Measurements from ENCODE around the gene UNC13B. TPM values are rescaled to one million over a fixed set of nuclear protein-coding genes. Genes with fewer than 3 reads are reported as not detected.

UNC13B gene
- total and polyA plus RNA-seq, 2 donors (not counting 3 experiments of a cell fraction or from before 2014, with no cell fraction given): 30.1 to 46.2 TPM

DNA sequence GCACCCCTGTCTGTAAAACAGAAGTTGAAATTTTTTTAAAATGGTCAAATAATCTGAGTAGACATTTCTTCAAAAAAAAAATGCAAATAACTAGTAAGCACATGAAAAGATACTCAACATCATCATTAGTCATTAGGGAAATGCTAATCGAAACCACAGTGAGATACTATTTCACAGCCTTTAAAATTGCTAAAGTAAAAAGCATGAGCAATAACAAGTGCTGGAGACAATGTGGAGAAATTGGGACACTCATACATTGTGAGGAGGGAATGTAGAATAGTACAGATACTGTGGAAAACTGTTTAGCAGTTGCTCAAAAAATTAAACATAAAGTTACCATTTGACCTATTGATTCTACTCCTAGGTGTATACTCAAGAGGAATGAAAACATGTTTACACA, 269.7 kb downstream of the UNC13B start:
- Histone ChIP-seq H3K4me1 (ENCODE audit: control insufficient read depth, extremely low read depth, insufficient read depth, low read length) (no peaks in the 10 kb centered on the region), H3K79me2 (ENCODE audit: control insufficient read depth, insufficient read depth, low read length) (no peaks in the 10 kb centered on the region), H3K4me2 (ENCODE audit: insufficient read depth, low read length) (no peak overlapping the region), H2AFZ (ENCODE audit: low read depth, low read length) (no peak overlapping the region), H4K20me1 (replicated peaks; ENCODE audit: control insufficient read depth, extremely low read depth, insufficient read depth, low read length) (no peaks in the 10 kb centered on the region), H3K27me3 (ENCODE audit: control insufficient read depth in 2 of 2, insufficient read depth in 2 of 2, low read length in 2 of 2) (no peaks in the 10 kb centered on the region), H3K9ac (replicated peaks; ENCODE audit: extremely low read depth, insufficient read depth, low read length) (no peak overlapping the region), H3K36me3 (ENCODE audit: control insufficient read depth in 2 of 2, extremely low read depth in 1 of 2, insufficient read depth in 2 of 2, low read length in 2 of 2) (no peaks in the 10 kb centered on the region), H3K27ac (ENCODE audit: insufficient read depth, low read depth, low read length) (no peak overlapping the region), H3K9me1 (replicated peaks; ENCODE audit: control insufficient read depth, extremely low read depth, insufficient read depth, low read length) (no peaks in the 10 kb centered on the region), H3K4me3 (replicated peaks in 1 of 3; ENCODE audit: insufficient read depth in 1 of 3, low read depth in 1 of 3, low read length in 3 of 3) (no peak overlapping the region), H3K9me3 (replicated peaks; ENCODE audit: control insufficient read depth, insufficient read depth, low read length) (no peaks in the 10 kb centered on the region)
- TF ChIP-seq POLR2AphosphoS5 (IDR thresholded peaks at IDR 0.05; ENCODE audit: insufficient read depth, low read depth, low read length) (no peak), JUN (IDR thresholded peaks at IDR 0.05; ENCODE audit: borderline replicate concordance, insufficient read depth, insufficient read length, low read depth) (no peak), FOS (IDR thresholded peaks at IDR 0.05; ENCODE audit: borderline replicate concordance, insufficient read depth, low read length) (no peak), POLR2A (IDR thresholded peaks at IDR 0.05; ENCODE audit: low read depth, low read length) (no peak)
- TF ChIP-seq, protein P1, sequence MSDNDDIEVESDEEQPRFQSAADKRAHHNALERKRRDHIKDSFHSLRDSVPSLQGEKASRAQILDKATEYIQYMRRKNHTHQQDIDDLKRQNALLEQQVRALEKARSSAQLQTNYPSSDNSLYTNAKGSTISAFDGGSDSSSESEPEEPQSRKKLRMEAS (IDR thresholded peaks at IDR 0.05; ENCODE audit: insufficient read depth, insufficient read length): no peak
- no peak for DNase-seq (ENCODE audit: low read depth, low spot score)
- dilution Hi-C loops (cut with MboI; ENCODE audit: extremely low pct_ligation_motif_present, low sequenced_read_pairs): no loop called here
- ChIA-PET POLR2A (no interaction called here), CTCF (no interaction called here)
- no peak for FAIRE-seq
- intact Hi-C loops (cut with micrococcal nuclease): no loop called here
- BruUV-seq (replicated peaks): no TSS peak

DNA sequence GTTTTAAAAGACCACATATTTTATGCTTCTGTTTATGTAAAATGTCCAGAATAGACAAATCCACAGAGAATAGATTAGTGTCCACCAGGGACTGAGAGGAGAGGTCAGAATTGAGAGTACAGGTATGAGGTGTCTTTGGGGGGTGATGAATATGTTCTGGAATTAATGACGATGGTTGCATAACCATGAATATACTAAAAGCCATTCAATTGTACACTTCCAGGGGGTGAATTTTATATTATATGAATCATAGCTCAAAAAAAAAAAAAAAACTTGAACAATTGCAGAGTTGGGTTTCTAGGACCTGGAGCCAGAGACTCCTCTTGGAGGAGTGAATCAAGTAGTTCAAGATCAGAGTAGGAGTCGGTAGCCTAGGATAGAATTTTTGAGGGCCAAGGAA, 270.3 kb downstream of the UNC13B start:
- CTCF ChIA-PET: no interaction called here
- BruUV-seq (replicated peaks): no TSS peak
- no peak overlapping the region for H3K9ac ChIP-seq (replicated peaks; ENCODE audit: extremely low read depth, insufficient read depth, low read length)

More for the DNA sequence above, 270.3 kb downstream of the UNC13B start:
- no peak overlapping the region for H3K4me3 ChIP-seq (replicated peaks in 1 of 3; ENCODE audit: insufficient read depth in 1 of 3, low read depth in 1 of 3, low read length in 3 of 3)
- H3K27me3 ChIP-seq (ENCODE audit: control insufficient read depth in 2 of 2, insufficient read depth in 2 of 2, low read length in 2 of 2): no peaks in the 10 kb centered on the region
- no peaks in the 10 kb centered on the region for H3K4me1 ChIP-seq (ENCODE audit: control insufficient read depth, extremely low read depth, insufficient read depth, low read length)
- H2AFZ ChIP-seq (ENCODE audit: low read depth, low read length): no peak overlapping the region
- H3K36me3 ChIP-seq (ENCODE audit: control insufficient read depth in 2 of 2, extremely low read depth in 1 of 2, insufficient read depth in 2 of 2, low read length in 2 of 2): no peaks in the 10 kb centered on the region
- dilution Hi-C loops (cut with MboI; ENCODE audit: extremely low pct_ligation_motif_present, low sequenced_read_pairs) (no loop called here), intact Hi-C loops (cut with micrococcal nuclease) (no loop called here)
- H3K9me3 ChIP-seq (replicated peaks; ENCODE audit: control insufficient read depth, insufficient read depth, low read length): no peaks in the 10 kb centered on the region
- no peaks in the 10 kb centered on the region for H3K9me1 ChIP-seq (replicated peaks; ENCODE audit: control insufficient read depth, extremely low read depth, insufficient read depth, low read length)
- H3K79me2 ChIP-seq (ENCODE audit: control insufficient read depth, insufficient read depth, low read length): no peaks in the 10 kb centered on the region
- FAIRE-seq (no peak), DNase-seq (ENCODE audit: low read depth, low spot score) (no peak)
- POLR2A ChIA-PET: no interaction called here
- TF ChIP-seq FOS (IDR thresholded peaks at IDR 0.05; ENCODE audit: borderline replicate concordance, insufficient read depth, low read length) (no peak), JUN (IDR thresholded peaks at IDR 0.05; ENCODE audit: borderline replicate concordance, insufficient read depth, insufficient read length, low read depth) (no peak), GATA2 (IDR thresholded peaks at IDR 0.05; ENCODE audit: insufficient read depth, insufficient read length, low read depth, low read length) (no peak), EZH2 (IDR thresholded peaks at IDR 0.05; ENCODE audit: borderline replicate concordance, low read depth, low read length, severe bottlenecking) (no peak), POLR2AphosphoS5 (IDR thresholded peaks at IDR 0.05; ENCODE audit: insufficient read depth, low read depth, low read length) (no peak), MYC (IDR thresholded peaks at IDR 0.05; ENCODE audit: low read depth, low read length) (no peak), POLR2A (IDR thresholded peaks at IDR 0.05; ENCODE audit: low read depth, low read length) (no peak)
- TF ChIP-seq, protein P2, sequence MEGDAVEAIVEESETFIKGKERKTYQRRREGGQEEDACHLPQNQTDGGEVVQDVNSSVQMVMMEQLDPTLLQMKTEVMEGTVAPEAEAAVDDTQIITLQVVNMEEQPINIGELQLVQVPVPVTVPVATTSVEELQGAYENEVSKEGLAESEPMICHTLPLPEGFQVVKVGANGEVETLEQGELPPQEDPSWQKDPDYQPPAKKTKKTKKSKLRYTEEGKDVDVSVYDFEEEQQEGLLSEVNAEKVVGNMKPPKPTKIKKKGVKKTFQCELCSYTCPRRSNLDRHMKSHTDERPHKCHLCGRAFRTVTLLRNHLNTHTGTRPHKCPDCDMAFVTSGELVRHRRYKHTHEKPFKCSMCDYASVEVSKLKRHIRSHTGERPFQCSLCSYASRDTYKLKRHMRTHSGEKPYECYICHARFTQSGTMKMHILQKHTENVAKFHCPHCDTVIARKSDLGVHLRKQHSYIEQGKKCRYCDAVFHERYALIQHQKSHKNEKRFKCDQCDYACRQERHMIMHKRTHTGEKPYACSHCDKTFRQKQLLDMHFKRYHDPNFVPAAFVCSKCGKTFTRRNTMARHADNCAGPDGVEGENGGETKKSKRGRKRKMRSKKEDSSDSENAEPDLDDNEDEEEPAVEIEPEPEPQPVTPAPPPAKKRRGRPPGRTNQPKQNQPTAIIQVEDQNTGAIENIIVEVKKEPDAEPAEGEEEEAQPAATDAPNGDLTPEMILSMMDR (IDR thresholded peaks at IDR 0.05; ENCODE audit: extremely low read depth in 1 of 2, insufficient read depth in 1 of 2, low read depth in 1 of 2, low read length in 2 of 2): no peak
- TF ChIP-seq, protein P1 (IDR thresholded peaks at IDR 0.05; ENCODE audit: insufficient read depth, insufficient read length): no peak
- H3K27ac ChIP-seq (ENCODE audit: insufficient read depth, low read depth, low read length): no peak overlapping the region
- H3K4me2 ChIP-seq (ENCODE audit: insufficient read depth, low read length): no peak overlapping the region
- H4K20me1 ChIP-seq (replicated peaks; ENCODE audit: control insufficient read depth, extremely low read depth, insufficient read depth, low read length): no peaks in the 10 kb centered on the region

Data from endothelial cell of umbilical vein (primary cell).